ENCODE results near the gene UBTD2. TPM values are rescaled to one million over a fixed set of nuclear protein-coding genes. Genes with fewer than 3 reads are reported as not detected.

Gene UBTD2
- total and polyA plus RNA-seq, 2 of the 4 experiments (the other 2 are of a cell fraction) = 11.2 to 20.6 TPM

DNA sequence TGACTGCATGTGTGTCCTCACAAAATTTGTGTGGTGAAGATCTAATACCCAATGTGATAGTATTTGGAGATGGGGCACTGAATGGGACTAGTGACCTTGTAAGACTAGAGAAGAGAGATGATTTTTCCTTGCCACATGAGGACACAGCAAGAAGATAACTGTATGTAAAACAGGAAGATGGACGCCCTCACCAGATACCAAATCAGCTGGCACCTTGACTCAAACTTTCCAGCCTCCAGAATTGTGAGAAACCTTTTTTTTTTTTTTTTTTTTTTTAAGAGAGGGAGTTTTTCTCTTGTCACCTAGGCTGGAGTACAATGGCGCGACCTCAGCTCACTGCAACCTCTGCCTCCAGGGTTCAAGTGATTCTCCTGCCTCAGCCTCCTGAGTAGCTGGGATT, 40.3 kb downstream of the UBTD2 start:
- Histone ChIP-seq H3K56ac (ENCODE audit: extremely low read depth, insufficient read depth, low read length) (no peak overlapping the region), H4K5ac (ENCODE audit: low read depth, low read length) (no peak overlapping the region), H2AK9ac (replicated peaks; ENCODE audit: low read depth, low read length, poor library complexity) (no peak overlapping the region), H3K4me3 (ENCODE audit: insufficient read depth, low read depth, low read length) (no peak overlapping the region), H3K4me2 (ENCODE audit: low read depth, low read length) (no peak overlapping the region), H3K27ac (ENCODE audit: insufficient read depth, low read length) (no peak overlapping the region), H3K4ac (ENCODE audit: low read depth, low read length) (no peak overlapping the region), H3K9me3 (ENCODE audit: control insufficient read depth, insufficient read depth, low read length) (no peaks in the 10 kb centered on the region), H3K9me1 (ENCODE audit: insufficient read depth, low read length) (peaks cover 4% of the 10 kb centered on the region; the same call in 1 of the 2 replicates), H3K79me1 (ENCODE audit: low read depth in 1 of 2, low read length in 2 of 2) (peaks cover 16 to 54% of the 10 kb centered on the region in 2 experiments), H4K91ac (ENCODE audit: insufficient read depth, low read depth, low read length) (no peak overlapping the region), H2BK5ac (ENCODE audit: low read depth, low read length, poor library complexity, severe bottlenecking) (no peak overlapping the region), H2BK15ac (ENCODE audit: low read depth, low read length) (no peak overlapping the region), H2AFZ (replicated peaks; ENCODE audit: low read length, poor library complexity) (no peak overlapping the region), H3K4me1 (ENCODE audit: control insufficient read depth, insufficient read depth, low read length) (peaks cover 1% of the 10 kb centered on the region; the same call in 1 of the 2 replicates), H3K14ac (replicated peaks; ENCODE audit: low read depth, low read length) (no peak overlapping the region), H2AK5ac (ENCODE audit: low read depth, low read length) (no peak overlapping the region), H3K9ac (ENCODE audit: low read depth, low read length) (no peak overlapping the region), H3K23ac (ENCODE audit: low read depth, low read length) (no peak overlapping the region), H3K27me3 (ENCODE audit: control insufficient read depth, insufficient read depth, low read length) (no peaks in the 10 kb centered on the region), H2BK20ac (ENCODE audit: low read depth, low read length) (no peak overlapping the region), H4K8ac (ENCODE audit: low read depth in 2 of 2, low read length in 2 of 2) (no peak overlapping the region), H2BK120ac (ENCODE audit: low read depth, low read length) (no peak overlapping the region), H3K18ac (ENCODE audit: low read depth, low read length) (no peak overlapping the region), H3K36me3 (ENCODE audit: control insufficient read depth, insufficient read depth, low read length) (peaks cover 4% of the 10 kb centered on the region), H4K20me1 (ENCODE audit: insufficient read depth, low read length) (peaks cover 33% of the 10 kb centered on the region)
- BruUV-seq (replicated peaks) = no TSS peak
- WGBS, 2 experiments (ENCODE audit: extremely low coverage in 2 of 2, insufficient read length in 1 of 2) = no CpG with 5 or more reads among the region's 3 CpGs
- DNase-seq = no peak
- no peak for ATAC-seq (ENCODE audit: low read depth)
- in situ Hi-C loops (cut with MboI; ENCODE audit: low sequenced_read_pairs) (no loop called here), intact Hi-C loops (cut with micrococcal nuclease) (no loop called here), dilution Hi-C loops (cut with HindIII; ENCODE audit: low sequenced_read_pairs, unreplicated experiment) (no loop called here)
- TF ChIP-seq MAZ (IDR thresholded peaks at IDR 0.05; ENCODE audit: borderline replicate concordance, low read depth, low read length) (no peak), FOS (IDR thresholded peaks at IDR 0.05; ENCODE audit: low read depth, low read length) (no peak), MXI1 (IDR thresholded peaks at IDR 0.05; ENCODE audit: borderline replicate concordance, low read depth, low read length) (no peak), BHLHE40 (IDR thresholded peaks at IDR 0.05; ENCODE audit: low read depth, low read length) (no peak), RFX5 (IDR thresholded peaks at IDR 0.05; ENCODE audit: low read depth, low read length) (no peak), SMC3 (IDR thresholded peaks at IDR 0.05; ENCODE audit: low read depth, low read length) (no peak), NFE2L2 (IDR thresholded peaks at IDR 0.05; ENCODE audit: low read depth, low read length) (no peak)
- TF ChIP-seq, protein P1, sequence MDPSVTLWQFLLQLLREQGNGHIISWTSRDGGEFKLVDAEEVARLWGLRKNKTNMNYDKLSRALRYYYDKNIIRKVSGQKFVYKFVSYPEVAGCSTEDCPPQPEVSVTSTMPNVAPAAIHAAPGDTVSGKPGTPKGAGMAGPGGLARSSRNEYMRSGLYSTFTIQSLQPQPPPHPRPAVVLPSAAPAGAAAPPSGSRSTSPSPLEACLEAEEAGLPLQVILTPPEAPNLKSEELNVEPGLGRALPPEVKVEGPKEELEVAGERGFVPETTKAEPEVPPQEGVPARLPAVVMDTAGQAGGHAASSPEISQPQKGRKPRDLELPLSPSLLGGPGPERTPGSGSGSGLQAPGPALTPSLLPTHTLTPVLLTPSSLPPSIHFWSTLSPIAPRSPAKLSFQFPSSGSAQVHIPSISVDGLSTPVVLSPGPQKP (IDR thresholded peaks at IDR 0.05; ENCODE audit: borderline replicate concordance, low read depth, low read length) = no peak
- ChIA-PET POLR2A (ENCODE audit: unreplicated experiment) (interaction anchor here (0.5 kb wide), 1 partner anchor 24 kb away, joined by 22 read pairs; no protein-coding TSS in a partner anchor), CTCF (no interaction called here)
